ENCODE results near the gene FAAH.

FAAH gene

DNA sequence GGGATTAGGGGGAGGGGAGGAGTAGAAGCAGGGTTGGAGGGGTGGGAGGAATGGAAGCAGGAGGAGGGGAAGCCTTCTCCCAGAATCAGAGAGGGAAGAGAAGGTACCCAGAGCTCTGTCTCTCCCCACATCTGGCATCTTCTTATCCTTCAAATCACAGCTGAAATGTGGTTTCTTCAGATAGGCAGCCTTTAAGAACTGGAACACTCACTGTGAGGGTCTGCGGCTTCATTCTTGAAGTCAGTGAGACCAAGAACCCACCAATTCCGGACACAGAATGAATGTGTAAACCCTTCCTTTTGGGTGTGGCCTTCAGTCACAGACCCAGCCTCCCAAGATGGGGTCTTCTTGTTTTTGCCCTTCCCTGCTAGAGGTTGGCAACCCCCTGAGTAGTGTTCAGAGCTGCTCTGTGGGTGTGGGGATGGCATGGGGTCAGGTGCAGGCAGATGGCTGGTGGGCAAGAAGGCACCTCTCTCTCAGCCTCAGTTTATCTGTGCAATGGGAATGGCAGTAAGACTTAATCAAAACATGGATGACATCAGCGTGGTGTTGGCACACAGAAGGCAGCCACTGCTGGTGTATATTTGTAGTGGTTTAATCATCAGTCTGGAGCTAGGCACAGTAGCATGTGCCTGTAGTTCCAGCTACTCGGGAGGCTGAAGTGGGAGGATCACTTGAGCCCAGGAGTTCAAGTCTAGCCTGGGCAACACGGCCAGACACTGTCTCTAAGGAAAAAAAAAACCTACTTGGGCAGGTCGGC is 7.2 kb downstream of the FAAH start:
- no peak for FAIRE-seq

DNA sequence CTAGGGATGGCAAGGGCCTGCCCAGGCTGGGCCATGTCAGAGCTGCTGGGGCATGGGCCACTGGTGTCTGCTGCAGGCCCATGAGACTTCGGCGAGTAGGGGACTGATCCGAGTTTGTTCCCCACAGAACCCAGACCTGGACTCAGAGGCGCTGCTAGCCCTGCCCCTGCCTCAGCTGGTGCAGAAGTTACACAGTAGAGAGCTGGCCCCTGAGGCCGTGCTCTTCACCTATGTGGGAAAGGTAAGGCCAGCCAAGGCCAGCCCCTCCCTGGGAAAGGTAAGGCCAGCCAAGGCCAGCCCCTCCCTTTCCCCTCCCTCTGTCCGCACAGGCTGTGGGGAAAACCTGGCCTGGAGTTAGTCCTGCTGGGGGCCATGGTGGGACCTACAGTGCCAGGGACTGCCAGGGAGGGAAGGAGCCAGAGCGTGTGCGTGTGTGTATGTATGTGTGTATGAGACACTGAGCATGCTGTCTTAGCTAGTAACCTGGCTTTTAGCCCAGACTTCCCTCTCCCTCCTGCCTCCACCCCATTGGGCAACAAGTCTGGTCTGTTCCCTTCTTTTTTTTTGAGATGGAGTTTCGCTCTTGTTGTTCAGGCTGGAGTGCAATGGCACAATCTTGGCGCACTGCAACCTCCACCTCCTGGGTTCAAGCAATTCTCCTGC is 8.0 kb downstream of the FAAH start:
- FAIRE-seq = no peak

DNA sequence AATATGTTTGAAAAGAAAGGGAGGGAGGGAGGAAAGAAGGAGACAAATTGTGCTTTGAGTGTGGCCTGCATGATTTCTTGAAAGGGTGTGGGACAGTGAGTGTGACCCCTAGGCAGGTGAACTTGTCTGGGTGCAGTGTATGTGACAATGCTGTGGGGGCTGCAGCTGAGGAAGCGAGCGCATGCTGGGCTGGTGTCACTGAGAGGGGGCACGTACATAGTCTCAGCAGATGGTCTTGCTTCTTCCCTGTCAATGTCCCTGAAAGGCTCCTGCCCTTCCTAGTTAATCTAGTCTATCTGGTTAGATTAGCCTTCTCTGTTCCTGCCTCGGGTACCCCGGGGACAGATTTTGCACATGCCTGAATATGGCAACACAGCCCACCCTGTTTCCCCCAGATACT is 9.8 kb downstream of the FAAH start:
- no peak for FAIRE-seq

DNA sequence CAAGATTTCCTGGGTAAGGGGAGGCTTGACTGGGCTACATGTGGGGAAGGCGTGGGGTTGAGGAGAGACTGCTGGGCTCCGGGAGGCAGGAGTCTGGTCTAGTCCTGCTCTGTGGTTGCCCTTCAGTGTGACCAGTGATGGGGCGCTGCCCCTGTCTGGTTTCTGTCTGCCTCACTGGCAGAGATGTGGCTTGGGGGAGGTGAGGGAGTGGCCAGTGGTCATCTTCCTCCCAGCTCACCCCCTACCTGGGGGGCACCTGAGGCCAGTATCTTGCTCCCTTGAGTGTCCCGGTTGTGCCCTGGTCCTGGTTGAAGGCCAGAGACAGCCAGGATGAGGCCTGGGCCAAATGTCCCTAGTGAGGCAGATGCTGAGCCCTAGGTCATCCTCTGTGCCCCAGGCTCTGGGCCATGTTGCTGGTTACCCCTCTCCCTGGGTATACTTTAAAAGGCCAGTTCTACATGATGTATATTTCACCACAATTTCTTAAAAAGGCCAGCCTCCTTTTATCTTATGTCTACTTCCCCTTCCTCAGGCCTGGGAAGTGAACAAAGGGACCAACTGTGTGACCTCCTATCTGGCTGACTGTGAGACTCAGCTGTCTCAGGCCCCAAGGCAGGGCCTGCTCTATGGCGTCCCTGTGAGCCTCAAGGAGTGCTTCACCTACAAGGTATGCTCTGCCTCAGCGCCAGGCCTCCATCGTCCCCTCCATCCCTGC is 10.5 kb downstream of the FAAH start:
- no peak for FAIRE-seq

DNA sequence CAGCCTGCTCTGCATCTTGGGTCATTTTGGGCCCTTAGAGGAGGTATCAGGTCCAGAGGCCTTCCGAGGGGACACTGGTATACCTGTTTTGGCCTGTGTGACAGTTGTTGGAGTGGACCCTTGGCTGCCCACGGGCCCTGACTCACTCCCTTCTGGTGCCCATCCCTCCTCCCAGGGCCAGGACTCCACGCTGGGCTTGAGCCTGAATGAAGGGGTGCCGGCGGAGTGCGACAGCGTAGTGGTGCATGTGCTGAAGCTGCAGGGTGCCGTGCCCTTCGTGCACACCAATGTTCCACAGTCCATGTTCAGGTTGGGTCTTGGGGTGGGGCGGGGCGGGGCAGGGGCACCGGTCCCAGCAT is 11.1 kb downstream of the FAAH start:
- no peak for FAIRE-seq

DNA sequence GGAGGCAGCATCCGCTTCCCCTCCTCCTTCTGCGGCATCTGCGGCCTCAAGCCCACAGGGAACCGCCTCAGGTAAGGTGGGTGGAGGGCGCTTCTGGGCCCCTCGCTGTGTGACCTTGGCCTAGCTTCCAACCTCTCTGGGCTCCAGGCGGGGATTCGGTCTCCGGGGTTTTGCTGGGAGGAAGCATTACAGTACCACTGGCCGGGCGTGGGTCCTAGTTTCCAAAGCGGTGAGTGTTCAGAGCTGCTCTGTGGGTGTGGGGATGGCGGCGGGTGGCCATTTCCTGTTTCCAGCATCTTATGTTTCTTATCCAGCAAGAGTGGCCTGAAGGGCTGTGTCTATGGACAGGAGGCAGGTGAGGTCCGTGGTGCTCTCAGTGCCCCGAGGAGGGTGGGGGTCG is 11.6 kb downstream of the FAAH start:
- no peak for FAIRE-seq

DNA sequence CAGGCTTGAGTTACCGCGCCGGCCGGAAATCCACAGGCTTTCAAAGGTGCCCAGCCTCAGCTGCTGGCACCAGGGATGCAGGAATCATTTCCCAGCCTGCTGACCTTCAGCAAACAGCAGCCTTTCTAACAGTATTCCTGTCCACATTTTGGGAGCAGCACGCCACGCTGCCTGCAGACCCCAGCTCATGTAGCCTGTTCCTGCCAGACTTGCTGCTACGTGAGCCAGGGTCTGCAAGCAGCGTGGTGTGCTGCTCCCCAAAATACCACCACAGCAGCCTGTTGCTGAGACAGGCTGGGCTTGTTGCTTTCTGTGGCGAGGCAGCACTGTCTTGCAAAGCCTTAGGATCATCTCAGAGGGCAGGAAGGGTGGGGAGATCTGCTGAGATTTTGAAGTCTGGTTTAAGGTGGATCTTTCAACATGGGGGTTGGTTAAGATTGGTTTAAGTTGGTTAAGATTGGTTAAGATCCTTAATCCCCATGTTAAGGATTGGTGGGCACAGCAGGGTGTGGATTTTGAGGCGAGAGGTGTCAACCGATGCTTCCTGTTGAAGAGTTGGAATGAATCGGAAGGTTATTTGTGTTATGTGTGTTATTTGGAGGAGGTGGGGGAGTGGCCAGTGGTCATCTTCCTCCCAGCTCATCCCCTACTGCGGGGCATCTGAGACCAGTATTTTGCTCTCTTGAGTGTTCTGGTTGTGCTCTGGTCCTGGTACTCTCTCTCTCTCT is 12.9 kb downstream of the FAAH start:
- FAIRE-seq = no peak

DNA sequence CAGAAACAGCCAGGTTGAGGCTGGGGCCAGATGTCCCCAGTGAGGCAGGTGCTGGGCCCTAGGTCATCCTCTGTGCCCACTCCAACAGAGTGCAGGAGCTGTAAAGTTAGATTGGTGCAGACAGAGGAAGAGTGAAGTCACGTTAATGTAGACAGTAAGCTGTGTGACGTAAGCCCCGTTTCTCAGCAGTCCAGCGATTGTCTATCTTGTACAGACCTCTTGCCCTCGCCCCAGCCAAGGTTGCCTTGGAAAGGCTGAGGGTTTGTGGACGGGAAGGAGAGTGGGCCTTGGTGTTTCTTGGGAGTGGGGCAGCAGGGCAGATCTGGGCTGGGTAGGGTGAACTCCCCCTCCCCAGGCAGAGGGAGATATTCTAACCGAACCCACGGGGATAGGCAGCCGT is 13.5 kb downstream of the FAAH start:
- no peak for FAIRE-seq

DNA sequence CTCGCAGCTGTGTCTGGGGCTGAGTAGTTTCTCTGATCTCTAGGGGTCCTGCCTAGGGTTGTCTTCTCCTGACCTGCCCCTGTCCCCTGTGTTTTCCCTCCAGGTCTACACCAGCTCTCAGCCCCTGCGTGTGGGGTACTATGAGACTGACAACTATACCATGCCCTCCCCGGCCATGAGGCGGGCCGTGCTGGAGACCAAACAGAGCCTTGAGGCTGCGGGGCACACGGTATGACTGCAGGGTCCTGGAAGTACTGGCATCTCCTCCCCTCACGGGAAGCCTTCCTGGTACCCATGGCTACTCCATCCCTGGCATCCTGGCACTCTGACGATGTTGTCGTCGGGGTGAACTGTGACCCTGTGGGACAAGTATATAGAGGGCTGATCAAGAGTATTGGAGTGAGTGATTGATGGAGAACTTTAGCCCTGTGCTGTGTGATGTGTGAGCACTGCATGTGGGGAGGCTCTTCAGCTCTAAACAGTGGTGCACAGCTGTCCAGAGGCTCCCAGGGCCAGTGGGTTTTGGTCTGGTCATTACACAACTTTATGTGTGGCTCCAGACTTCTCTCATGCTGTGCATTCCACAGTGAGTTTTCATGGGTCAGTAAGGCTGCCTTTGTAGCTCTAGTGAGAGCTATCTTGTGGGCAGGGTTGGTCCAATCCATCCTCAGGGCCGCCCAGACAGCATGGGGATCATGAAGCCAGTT is 14.4 kb downstream of the FAAH start:
- no peak for FAIRE-seq

DNA sequence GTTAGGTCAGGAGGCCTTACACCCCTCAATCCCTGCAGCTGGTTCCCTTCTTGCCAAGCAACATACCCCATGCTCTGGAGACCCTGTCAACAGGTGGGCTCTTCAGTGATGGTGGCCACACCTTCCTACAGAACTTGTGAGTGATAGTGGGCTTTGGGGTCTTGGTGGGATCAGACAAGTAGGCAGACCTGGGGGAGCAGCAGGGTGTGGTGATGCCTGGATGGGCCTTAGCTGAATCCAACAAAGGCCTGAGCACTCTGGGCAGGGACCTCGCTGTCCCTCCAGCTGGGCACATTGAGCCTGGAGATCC is 14.9 kb downstream of the FAAH start:
- no peak for FAIRE-seq

DNA sequence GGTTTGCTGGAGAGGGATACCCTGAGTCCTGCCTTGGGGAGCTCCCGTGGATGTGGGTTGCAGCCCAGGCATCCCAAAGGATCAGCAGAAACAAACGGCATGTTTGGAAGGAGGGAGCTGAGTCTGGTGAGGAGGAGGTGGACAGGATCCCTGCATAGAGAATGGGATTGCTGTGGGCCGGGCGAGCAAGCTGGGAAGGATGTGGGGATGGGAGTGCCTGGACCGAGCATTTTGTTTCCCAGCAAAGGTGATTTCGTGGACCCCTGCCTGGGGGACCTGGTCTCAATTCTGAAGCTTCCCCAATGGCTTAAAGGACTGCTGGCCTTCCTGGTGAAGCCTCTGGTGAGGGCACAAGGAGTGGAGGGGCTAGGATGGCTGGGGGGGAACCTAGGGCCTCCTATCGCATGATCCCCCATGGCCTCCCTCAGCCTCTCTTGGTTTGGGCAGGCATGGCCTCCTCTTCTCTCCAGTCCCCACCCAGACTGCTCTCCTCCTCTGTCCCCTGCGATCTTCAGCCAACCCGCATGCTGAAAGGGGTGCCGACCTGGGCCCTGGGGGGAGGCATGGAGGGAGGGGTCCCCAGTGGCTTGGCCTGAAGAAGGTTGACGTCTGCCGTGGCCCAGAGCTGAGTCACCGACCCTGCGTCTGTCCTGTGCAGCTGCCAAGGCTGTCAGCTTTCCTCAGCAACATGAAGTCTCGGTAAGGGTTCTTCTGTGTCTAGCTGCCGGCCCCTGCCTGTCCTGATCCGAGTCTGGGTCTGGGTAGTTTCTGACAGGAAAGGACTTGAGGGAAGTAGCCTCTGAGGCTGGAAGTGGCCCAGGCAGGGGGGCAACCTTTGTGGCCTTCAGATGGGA is 16.3 kb downstream of the FAAH start:
- no peak for FAIRE-seq

DNA sequence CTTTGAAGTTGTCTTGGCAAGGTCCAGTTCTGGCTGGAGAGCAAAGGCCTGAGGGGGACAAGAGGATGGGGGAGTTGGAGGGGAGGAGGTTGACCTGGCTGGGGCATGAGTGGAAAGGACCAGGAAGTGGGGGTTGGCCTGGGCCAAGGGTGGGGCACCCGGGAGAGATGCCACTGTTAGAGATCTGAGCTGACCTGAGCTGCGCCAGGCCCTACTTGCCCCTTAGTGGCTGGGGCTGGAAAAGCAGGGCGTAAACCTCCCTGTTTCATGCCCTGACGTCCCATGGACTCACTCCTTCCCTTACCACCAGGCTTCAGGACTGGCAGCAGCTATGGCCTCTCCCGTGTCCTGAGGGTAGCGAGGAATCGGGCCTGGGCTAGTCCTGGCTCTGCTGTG is 16.9 kb downstream of the FAAH start:
- no peak for FAIRE-seq

DNA sequence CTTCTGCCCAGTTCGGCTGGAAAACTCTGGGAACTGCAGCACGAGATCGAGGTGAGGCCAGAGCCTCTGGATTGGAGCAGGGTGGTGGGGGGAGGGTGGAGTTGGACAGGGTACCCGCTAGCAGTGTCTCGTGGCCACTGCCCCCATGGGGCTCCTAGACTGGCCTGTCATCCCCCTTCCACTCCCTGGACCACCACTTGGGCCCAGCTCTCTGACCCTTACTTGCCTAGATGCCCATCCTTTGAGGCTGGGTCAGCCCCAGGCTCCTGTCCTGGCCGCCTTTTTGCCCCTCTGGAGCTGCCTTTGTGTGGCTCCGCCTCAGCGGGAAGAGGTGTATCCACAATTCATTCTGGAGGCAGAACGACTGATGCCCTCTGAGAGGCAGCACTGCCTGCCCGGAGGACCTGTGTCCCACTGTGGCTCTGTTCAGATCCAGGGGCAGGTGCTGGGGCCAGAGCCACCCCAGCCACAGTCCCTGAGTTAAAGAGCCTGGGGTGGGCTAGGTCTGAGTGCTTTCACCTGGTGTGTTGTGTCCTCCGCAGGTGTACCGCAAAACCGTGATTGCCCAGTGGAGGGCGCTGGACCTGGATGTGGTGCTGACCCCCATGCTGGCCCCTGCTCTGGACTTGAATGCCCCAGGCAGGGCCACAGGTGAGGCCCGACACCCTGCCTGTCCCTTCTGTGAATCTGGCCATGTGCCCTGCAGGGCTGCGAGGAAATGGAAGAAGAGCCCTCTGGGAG is 17.7 kb downstream of the FAAH start:
- no peak for FAIRE-seq

DNA sequence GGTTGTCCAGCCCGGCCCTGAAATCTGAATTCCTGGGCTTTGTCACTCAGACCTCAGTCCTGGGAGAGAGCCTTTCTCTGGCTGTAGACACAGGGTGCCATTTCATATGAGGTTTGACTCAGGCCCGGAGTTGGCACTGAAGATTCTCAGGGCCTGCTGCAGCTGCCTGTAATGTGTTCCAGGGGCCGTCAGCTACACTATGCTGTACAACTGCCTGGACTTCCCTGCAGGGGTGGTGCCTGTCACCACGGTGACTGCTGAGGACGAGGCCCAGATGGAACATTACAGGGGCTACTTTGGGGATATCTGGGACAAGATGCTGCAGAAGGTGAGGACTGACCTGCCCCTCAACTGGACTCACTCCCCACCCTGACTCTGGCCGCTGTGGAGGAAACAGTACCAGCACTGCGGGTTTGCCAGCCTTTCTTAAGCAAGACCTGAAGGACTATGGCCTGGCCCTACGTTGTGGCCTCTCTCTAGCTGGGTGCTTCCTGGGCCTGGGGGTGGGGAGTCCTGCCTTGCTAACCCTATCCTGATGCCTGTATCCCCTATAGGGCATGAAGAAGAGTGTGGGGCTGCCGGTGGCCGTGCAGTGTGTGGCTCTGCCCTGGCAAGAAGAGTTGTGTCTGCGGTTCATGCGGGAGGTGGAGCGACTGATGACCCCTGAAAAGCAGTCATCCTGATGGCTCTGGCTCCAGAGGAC is 18.9 kb downstream of the FAAH start:
- FAIRE-seq = no peak

DNA sequence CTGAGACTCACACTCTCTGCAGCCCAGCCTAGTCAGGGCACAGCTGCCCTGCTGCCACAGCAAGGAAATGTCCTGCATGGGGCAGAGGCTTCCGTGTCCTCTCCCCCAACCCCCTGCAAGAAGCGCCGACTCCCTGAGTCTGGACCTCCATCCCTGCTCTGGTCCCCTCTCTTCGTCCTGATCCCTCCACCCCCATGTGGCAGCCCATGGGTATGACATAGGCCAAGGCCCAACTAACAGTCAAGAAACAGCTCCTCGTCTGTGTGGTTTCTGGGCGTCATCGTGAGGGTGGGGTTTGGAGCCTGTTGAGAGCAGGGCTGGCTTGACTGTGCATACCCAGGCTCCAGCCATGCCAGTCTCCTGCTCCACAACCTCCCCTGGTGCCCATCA is 19.5 kb downstream of the FAAH start:
- no peak for FAIRE-seq

DNA sequence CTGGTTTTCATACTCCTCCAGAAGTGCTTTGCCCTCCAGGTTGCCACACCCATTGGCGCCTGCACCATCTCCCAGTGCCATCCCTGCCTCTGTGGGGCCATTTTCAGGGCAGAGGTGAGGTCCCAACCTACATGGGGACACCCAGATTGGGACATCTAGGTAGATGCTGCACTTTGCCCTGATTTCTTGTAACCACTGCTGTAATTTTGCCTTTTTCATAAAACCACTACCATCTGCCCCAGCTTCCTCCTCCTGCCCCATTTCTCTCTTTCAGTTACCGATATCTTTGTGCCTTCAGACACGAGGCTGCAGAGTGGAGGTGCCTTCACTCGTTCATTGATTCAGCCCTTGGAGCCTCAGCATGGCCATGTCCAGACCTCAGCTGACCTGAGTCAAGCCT is 21.4 kb downstream of the FAAH start:
- no peak for FAIRE-seq

DNA sequence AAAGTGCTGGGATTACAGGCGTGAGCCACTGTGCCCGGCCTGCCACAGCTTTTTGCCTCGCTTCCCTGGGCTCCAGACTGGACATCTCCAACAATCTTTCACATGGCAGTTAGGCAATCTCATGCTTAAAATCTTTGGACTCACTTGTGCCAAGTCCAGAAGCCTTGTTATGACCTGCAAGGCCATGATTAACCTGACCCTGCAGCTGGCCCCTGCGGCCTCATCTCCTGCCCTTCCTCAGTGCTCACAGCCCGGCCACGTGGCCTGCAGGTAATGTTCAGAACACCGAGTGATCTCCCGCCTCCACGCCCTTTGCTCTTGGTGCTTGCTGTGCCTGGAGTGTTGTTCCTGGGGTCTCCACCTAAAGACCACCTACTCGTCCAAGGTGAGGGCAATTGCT is 24.9 kb downstream of the FAAH start:
- FAIRE-seq = no peak

DNA sequence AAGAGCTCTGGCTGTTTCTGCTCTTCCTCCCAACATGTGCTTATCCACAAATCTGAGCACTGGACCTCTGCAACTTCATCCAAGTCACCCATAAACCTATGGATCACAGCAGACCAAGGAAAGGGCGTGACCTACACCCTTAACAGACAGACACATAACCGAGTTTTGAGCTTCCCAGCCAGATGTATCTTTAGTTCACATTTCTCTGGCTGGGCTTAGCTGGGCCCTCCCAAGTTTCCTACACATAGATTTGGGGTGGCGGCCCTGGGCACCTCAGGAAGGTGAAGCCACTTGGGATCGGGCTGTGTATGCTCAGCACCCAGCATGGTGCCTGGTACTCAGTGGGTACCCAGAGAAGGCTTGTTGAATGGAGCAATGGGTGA is 26.4 kb downstream of the FAAH start:
- FAIRE-seq = no peak

DNA sequence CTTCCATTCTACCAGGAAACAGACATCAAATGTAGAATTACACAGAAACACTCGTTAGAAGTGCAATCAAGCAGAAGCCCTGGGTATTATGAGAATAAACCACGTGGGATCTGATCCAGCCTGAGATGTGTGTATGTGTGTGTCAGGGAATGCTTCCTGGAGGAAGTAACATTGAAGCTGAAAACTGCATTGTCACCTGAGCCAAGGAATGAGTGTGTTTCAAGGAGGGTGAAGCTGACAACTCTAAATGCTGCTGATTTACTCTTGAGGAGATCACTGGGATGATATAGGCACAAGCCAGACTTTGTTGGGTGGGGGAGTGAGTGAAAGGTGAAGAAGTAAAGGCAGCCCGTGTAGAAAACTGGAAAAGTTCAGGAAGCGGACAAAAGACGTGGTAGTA is 27.6 kb downstream of the FAAH start:
- FAIRE-seq = no peak

DNA sequence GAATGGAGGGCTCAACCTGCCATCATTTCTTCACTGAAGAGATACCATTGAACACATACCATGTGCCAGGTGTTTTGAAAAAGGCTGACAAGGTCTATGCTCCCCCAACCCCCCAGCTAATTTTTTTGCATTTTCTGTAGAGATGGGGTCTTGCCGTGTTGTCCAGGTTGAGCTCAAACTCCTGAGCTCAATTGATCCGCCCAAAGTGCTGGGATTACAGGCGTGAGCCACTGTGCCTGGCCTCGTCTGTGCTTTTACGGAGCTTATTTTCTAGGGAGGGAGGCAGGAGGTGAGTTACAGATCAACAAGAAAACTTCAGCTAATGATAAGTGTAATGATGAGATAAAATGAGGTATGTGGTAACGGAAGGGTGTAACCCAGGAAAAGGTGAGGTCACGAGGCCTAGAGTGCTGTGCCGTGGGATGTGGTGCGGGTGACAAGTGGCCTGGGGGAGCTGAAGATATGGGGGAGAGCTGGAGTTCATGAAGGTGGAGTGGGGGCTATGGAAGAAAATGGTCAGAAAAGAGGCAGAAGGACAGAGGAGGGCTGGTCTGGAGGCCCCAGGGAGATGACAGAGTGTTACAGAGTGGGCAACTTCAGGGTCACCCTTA is 28.2 kb downstream of the FAAH start:
- FAIRE-seq = no peak

All from A204.1 (cell line).